ENCODE data around the gene NGF. TPM values are rescaled to one million over a fixed set of nuclear protein-coding genes. Genes with fewer than 3 reads are reported as not detected.

Gene NGF
- total RNA-seq, 2 experiments from 2014 or later = not detected

DNA sequence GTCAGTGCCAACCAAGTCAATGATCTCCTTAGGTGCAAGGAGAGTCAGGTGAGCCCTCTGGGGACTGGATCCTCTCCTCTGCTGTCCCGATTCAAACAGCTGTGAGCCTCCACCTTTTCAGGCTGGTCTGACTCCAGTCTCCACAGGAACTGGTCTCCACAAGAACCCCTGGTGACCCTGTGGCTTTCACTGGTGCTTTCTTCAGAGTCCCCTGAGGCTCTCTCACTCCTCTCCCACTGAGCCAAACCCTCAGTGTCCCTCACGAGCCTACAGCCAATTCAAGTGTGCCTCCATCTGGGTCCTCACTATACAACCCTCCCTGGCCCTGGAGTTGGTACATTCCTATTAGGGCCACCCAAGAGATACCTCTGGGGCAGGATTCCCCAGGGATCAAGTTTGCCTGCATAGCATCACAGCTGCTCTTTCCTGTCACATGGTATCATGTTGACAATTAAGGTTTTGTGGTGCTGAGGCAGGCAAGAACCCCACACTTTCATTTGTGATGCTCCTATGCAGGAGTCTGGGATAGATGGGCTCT lies 5.2 kb upstream of the NGF start:
- intact Hi-C loops (cut with micrococcal nuclease) = no loop called here
- Mint-ChIP-seq H3K4me1 (ENCODE audit: low read depth) (no peaks in the 10 kb centered on the region), H3K27ac (no peak overlapping the region), H3K4me3 (no peak overlapping the region), H3K36me3 (ENCODE audit: low read depth) (no peaks in the 10 kb centered on the region), H3K9me3 (no peaks in the 10 kb centered on the region), H3K27me3 (peaks cover 22% of the 10 kb centered on the region)
- TF ChIP-seq, protein P1, sequence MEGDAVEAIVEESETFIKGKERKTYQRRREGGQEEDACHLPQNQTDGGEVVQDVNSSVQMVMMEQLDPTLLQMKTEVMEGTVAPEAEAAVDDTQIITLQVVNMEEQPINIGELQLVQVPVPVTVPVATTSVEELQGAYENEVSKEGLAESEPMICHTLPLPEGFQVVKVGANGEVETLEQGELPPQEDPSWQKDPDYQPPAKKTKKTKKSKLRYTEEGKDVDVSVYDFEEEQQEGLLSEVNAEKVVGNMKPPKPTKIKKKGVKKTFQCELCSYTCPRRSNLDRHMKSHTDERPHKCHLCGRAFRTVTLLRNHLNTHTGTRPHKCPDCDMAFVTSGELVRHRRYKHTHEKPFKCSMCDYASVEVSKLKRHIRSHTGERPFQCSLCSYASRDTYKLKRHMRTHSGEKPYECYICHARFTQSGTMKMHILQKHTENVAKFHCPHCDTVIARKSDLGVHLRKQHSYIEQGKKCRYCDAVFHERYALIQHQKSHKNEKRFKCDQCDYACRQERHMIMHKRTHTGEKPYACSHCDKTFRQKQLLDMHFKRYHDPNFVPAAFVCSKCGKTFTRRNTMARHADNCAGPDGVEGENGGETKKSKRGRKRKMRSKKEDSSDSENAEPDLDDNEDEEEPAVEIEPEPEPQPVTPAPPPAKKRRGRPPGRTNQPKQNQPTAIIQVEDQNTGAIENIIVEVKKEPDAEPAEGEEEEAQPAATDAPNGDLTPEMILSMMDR (IDR thresholded peaks at IDR 0.05) = no peak
- ChIA-PET POLR2A (no interaction called here), CTCF (no interaction called here)
- no peak for ATAC-seq
- no peak for DNase-seq

DNA sequence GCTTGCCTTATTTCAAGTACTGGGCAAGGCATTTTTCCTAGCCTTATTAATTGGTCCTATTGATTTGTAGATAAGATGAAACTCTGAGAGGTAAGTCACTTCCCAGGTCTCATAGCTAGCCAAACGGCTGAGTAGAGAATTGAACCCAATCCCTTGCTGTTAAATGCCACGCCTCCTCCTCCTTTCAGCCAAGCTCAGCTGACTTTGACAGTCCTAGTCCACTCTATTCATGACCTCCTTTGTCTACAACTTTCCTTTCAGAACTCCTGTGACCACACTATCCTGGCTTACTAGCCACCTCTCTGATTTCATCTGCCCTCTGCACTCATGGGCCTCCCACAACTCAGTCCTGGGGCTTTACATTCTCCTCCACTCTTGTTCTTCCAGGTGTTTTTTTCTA lies 3.9 kb upstream of the NGF start:
- CTCF ChIA-PET = no interaction called here
- H3K27me3 Mint-ChIP-seq = peaks cover 27% of the 10 kb centered on the region
- H3K36me3 Mint-ChIP-seq (ENCODE audit: low read depth) = no peaks in the 10 kb centered on the region
- H3K4me1 Mint-ChIP-seq (ENCODE audit: low read depth) = no peaks in the 10 kb centered on the region
- POLR2A ChIA-PET = no interaction called here
- DNase-seq = no peak
- no peak for ATAC-seq
- no peak overlapping the region for H3K27ac Mint-ChIP-seq
- H3K4me3 Mint-ChIP-seq = no peak overlapping the region
- TF ChIP-seq, protein P1 (IDR thresholded peaks at IDR 0.05) = no peak
- H3K9me3 Mint-ChIP-seq = no peaks in the 10 kb centered on the region
- intact Hi-C loops (cut with micrococcal nuclease) = no loop called here

DNA sequence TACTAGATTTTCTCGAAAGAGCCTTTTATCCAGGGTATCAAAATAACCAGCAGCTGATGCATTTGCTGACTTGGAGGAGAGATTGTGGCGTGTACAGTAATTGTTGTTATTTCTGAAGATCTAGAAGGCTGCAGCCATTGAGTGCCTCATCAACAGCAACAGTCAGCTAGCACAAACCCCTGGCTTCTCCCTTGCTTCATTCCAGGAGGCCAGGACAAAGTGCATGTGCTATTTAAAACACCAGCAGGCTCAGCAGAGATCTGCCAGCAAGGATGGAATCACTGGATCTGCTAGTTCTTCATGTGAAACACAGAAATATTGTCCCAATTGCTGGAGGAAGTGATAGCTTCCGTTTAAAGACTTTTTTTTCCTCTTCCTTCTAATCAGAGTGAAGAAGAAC lies 2.8 kb upstream of the NGF start:
- intact Hi-C loops (cut with micrococcal nuclease) = no loop called here
- DNase-seq (no peak), ATAC-seq (no peak)
- POLR2A ChIA-PET = no interaction called here
- peaks cover 29% of the 10 kb centered on the region for H3K27me3 Mint-ChIP-seq
- CTCF ChIA-PET = interaction anchor here (0.6 kb wide), 1 partner anchor 1052 kb away, joined by 3 read pairs; no protein-coding TSS in a partner anchor
- no peaks in the 10 kb centered on the region for H3K4me1 Mint-ChIP-seq (ENCODE audit: low read depth)
- TF ChIP-seq, protein P1 (IDR thresholded peaks at IDR 0.05) = no peak
- H3K9me3 Mint-ChIP-seq = no peaks in the 10 kb centered on the region
- no peaks in the 10 kb centered on the region for H3K36me3 Mint-ChIP-seq (ENCODE audit: low read depth)
- H3K27ac Mint-ChIP-seq = no peak overlapping the region
- H3K4me3 Mint-ChIP-seq = no peak overlapping the region

DNA sequence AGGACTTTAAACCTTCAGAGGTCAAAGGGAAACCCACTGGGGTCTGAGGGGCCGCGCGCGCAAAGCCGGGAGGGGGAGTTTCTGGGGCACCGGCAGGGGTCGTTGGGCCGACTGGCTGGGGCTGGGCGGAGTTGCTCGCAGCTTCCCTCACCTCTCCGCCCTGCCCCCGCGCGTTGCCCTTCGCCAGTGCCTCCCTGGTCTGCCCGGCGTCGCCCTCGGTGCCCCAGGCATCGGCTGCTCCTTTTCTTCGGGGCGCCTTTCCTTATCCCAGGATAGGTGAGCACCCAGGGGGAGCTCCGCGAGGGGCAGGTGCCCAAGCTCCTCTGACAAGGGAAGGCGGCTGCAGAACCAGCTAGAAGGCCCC lies 390 bp upstream of the NGF start:
- H3K36me3 Mint-ChIP-seq (ENCODE audit: low read depth) = no peaks in the 10 kb centered on the region
- H3K27me3 Mint-ChIP-seq = peaks cover 25% of the 10 kb centered on the region
- ChIA-PET POLR2A (no interaction called here), CTCF (interaction anchor here (1.2 kb wide), 1 partner anchor 27 kb away, joined by 3 read pairs; no protein-coding TSS in a partner anchor)
- no peak for DNase-seq
- intact Hi-C loops (cut with micrococcal nuclease) = no loop called here
- no peak for ATAC-seq
- H3K9me3 Mint-ChIP-seq = no peaks in the 10 kb centered on the region
- H3K4me1 Mint-ChIP-seq (ENCODE audit: low read depth) = no peaks in the 10 kb centered on the region
- H3K4me3 Mint-ChIP-seq = no peak overlapping the region
- TF ChIP-seq, protein P1 (IDR thresholded peaks at IDR 0.05) = no peak
- H3K27ac Mint-ChIP-seq = no peak overlapping the region

DNA sequence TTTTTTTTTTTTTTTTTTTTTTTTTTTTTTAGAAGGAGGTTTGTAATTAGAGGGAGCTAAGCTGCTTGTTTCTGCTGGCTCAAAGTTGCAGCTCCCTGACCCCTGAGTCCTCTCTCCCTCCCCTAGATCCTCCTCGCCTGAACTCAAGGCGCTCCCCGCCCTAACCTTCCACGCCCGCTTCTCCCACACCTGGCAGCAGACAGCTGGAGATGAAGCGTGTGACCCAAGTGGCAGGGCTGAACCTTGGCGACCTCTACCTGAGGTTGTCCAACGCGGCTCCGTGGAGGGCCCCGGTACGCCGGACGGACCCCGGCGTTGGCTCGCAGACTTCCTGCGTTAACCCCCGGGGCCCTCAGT lies 795 bp downstream of the NGF start:
- H3K4me3 Mint-ChIP-seq = no peak overlapping the region
- ATAC-seq (no peak), DNase-seq (no peak)
- H3K9me3 Mint-ChIP-seq = no peaks in the 10 kb centered on the region
- H3K27me3 Mint-ChIP-seq = peaks cover 25% of the 10 kb centered on the region
- TF ChIP-seq, protein P1 (IDR thresholded peaks at IDR 0.05) = no peak
- intact Hi-C loops (cut with micrococcal nuclease) = no loop called here
- ChIA-PET POLR2A (no interaction called here), CTCF (no interaction called here)
- H3K36me3 Mint-ChIP-seq (ENCODE audit: low read depth) = no peaks in the 10 kb centered on the region
- H3K4me1 Mint-ChIP-seq (ENCODE audit: low read depth) = no peaks in the 10 kb centered on the region
- no peak overlapping the region for H3K27ac Mint-ChIP-seq
